ENCODE data around the gene SYTL3.

SYTL3 gene

DNA sequence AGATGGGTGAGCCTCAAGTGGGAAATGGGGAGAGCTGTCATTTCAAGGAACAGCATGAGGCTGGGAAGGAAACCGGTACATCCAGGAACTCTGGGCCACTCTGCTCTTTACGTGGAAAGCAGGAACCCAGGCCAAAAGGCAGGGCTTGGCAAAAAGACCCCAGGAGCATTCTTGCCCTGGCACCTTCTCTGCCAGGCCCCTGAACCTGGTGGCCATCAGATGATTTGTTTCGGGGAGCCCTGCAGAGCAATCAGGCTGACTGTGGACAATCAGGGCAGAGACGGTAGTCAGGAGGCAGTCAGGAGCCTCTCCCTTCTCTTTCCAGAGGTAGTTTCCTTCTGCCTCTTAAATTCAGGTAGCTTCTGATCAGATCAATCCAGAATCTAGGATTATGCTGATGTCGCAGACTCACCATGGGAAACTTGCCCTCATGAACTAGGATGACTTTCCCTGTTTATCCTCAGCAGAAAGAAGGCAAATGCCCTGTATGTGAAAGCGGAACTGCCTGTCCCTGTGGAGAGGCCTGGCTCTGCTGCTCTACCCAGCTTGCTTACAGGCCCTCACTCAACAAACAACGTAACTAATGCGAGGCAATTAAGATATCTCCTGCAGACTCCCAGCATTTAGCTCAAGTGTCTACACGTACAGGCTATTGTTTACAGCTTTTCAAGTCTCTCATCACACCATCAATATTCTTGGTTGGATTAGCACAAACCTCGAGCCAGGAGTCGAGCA is 132.7 kb downstream of the SYTL3 start:
- POLR2A ChIA-PET, result no interaction called here
- DNase-seq (ENCODE audit: extremely low spot score), result no peak

DNA sequence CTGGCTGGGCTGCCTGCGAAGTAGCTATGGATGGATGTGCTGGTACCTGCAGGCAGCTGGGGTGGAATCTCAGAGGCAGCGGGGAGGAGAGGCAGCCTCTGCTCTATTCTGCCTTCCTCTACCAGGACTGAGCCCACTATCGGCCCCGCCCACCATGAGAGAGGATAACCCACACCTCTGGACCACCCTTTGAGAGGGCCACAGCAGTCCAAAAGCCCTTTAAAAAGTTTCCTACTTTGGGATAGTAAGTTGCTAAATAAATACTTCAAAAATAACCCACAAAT is 133.3 kb downstream of the SYTL3 start:
- POLR2A ChIA-PET, result no interaction called here
- no peak for TF ChIP-seq FOXA1 (IDR thresholded peaks at IDR 0.05)
- TF ChIP-seq ZNF384 (IDR thresholded peaks at IDR 0.05), result no peak
- TF ChIP-seq HDGF (IDR thresholded peaks at IDR 0.05; ENCODE audit: borderline replicate concordance), result no peak
- no peak for TF ChIP-seq FOXK2 (IDR thresholded peaks at IDR 0.05)
- TF ChIP-seq TARDBP (IDR thresholded peaks at IDR 0.05), result no peak
- TF ChIP-seq PKNOX1 (IDR thresholded peaks at IDR 0.05), result no peak
- TF ChIP-seq NFRKB (IDR thresholded peaks at IDR 0.05), result no peak
- TF ChIP-seq SP1 (IDR thresholded peaks at IDR 0.05), result no peak
- no peak for TF ChIP-seq LEF1 (IDR thresholded peaks at IDR 0.05; ENCODE audit: borderline replicate concordance)
- TF ChIP-seq SUZ12 (IDR thresholded peaks at IDR 0.05), result no peak
- TF ChIP-seq BHLHE40 (IDR thresholded peaks at IDR 0.05; ENCODE audit: borderline replicate concordance), result no peak
- no peak for TF ChIP-seq FOXM1 (IDR thresholded peaks at IDR 0.05; ENCODE audit: borderline replicate concordance)
- no peak for TF ChIP-seq L3MBTL2 (conservative IDR thresholded peaks at IDR 0.05)
- no peak for TF ChIP-seq CTBP1 (IDR thresholded peaks at IDR 0.05; ENCODE audit: borderline replicate concordance)
- CTCF ChIA-PET, result no interaction called here
- no peak for DNase-seq (ENCODE audit: extremely low spot score)

More for the DNA sequence above, 132.7 kb downstream of the SYTL3 start:
- no peak for TF ChIP-seq ELF4 (IDR thresholded peaks at IDR 0.05)
- TF ChIP-seq NFRKB (IDR thresholded peaks at IDR 0.05), result no peak
- no peak for TF ChIP-seq LEF1 (IDR thresholded peaks at IDR 0.05; ENCODE audit: borderline replicate concordance)
- no peak for TF ChIP-seq ZNF384 (IDR thresholded peaks at IDR 0.05)
- no peak for TF ChIP-seq SP1 (IDR thresholded peaks at IDR 0.05)
- no peak for TF ChIP-seq BHLHE40 (IDR thresholded peaks at IDR 0.05; ENCODE audit: borderline replicate concordance)
- TF ChIP-seq CTBP1 (IDR thresholded peaks at IDR 0.05; ENCODE audit: borderline replicate concordance), result no peak
- no peak for TF ChIP-seq L3MBTL2 (conservative IDR thresholded peaks at IDR 0.05)
- TF ChIP-seq FOXM1 (IDR thresholded peaks at IDR 0.05; ENCODE audit: borderline replicate concordance), result no peak
- no peak for TF ChIP-seq HDGF (IDR thresholded peaks at IDR 0.05; ENCODE audit: borderline replicate concordance)
- CTCF ChIA-PET, result no interaction called here

DNA sequence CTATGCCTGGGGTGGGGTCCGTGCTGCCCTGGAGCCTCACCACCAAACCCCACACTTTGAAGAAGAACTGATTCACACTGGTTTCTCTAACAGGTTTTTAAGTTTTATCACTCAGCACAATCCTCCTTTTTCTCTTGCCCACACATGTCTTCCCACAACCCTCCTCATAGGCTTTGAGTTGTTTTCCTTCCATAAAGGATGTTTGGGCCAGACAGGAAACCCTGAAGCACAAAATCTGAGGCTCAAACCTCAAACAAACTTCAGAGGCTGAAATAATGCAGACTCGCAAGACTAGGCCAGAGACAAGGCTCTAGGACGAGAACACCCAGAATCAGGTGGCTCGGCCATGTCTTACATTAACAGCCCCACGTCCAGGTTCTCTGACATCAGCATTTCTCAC is 134.0 kb downstream of the SYTL3 start:
- TF ChIP-seq PKNOX1 (IDR thresholded peaks at IDR 0.05), result no peak
- TF ChIP-seq SUZ12 (IDR thresholded peaks at IDR 0.05), result no peak
- ChIA-PET POLR2A (no interaction called here), CTCF (no interaction called here)
- no peak for DNase-seq (ENCODE audit: extremely low spot score)

GRCh38 chr6:158784505-158784904 is 134.7 kb downstream of the SYTL3 start:
- POLR2A ChIA-PET, result no interaction called here
- no peak for TF ChIP-seq L3MBTL2 (conservative IDR thresholded peaks at IDR 0.05)
- TF ChIP-seq FOXA1 (IDR thresholded peaks at IDR 0.05), result no peak
- no peak for TF ChIP-seq BHLHE40 (IDR thresholded peaks at IDR 0.05; ENCODE audit: borderline replicate concordance)
- no peak for TF ChIP-seq HDGF (IDR thresholded peaks at IDR 0.05; ENCODE audit: borderline replicate concordance)
- TF ChIP-seq LEF1 (IDR thresholded peaks at IDR 0.05; ENCODE audit: borderline replicate concordance), result no peak
- no peak for DNase-seq (ENCODE audit: extremely low spot score)
- CTCF ChIA-PET, result interaction anchor here (0.5 kb wide), 1 partner anchor 93 kb away, joined by 3 read pairs; no protein-coding TSS in a partner anchor

DNA sequence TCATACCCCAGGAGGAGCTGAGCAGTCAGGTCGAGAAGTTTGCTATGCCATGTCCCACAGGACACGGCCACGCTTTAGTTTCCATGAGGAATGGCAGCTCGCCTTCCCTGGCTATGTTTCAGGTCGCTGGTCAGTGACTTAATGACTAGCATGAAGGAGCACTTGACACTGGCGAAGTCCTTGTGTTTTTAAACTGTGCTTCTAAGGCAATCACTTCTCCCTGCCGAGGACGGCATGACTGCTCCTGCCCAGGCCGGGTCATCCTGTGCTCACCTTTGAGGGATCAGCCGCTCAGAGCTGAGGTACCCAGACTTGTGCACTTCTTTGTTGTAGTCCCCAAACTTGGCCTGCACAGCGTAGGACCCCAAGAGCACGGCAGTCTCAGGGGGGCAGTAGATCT is 135.2 kb downstream of the SYTL3 start:
- ChIA-PET CTCF (interaction anchor here (0.5 to 1.9 kb wide), 2 partner anchors 66 to 94 kb away, joined by 3 to 4 read pairs; no protein-coding TSS in a partner anchor), POLR2A (no interaction called here)
- no peak for TF ChIP-seq PKNOX1 (IDR thresholded peaks at IDR 0.05)
- no peak for DNase-seq (ENCODE audit: extremely low spot score)

DNA sequence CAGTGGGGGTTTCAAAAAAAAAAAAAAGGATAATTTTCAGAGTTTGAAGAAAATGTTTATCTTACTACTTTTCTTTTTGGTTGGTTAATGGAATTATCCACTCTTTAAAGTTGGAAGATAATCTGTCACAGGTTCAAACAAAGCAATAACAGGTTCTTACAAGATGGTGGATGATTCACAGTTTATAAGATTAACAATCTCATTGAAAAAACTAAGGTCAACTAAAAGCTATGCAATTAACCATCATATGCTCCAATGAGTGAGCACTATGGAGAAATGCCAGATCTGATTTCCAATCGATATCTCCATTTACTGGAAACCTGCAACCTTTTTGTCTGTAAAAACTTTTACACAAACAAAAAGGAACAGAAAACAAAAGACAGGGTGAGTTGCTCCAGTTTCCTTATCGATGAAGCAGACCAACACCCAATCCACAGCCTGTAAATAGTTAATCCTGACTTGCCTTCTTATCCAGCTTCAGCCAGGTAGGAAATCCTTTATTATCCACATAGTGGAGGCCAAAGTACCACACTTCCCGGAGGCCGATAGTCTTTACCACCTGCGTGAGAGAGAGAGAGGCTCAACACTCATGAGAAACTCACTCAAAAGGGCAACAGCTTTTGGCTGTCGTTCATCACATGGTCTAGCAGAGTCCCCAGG is 136.9 kb downstream of the SYTL3 start:
- POLR2A ChIA-PET, result no interaction called here
- DNase-seq (ENCODE audit: extremely low spot score), result no peak
- TF ChIP-seq FOXK2 (IDR thresholded peaks at IDR 0.05) (no peak), PKNOX1 (IDR thresholded peaks at IDR 0.05) (no peak), ARNT (IDR thresholded peaks at IDR 0.05) (no peak), SUZ12 (IDR thresholded peaks at IDR 0.05) (no peak), ZNF384 (IDR thresholded peaks at IDR 0.05) (no peak), CTBP1 (IDR thresholded peaks at IDR 0.05; ENCODE audit: borderline replicate concordance) (no peak), HDGF (IDR thresholded peaks at IDR 0.05; ENCODE audit: borderline replicate concordance) (no peak), NFRKB (IDR thresholded peaks at IDR 0.05) (no peak), FOXA1 (IDR thresholded peaks at IDR 0.05) (no peak), FOXM1 (IDR thresholded peaks at IDR 0.05; ENCODE audit: borderline replicate concordance) (no peak), ELF4 (IDR thresholded peaks at IDR 0.05) (no peak), LEF1 (IDR thresholded peaks at IDR 0.05; ENCODE audit: borderline replicate concordance) (no peak), TARDBP (IDR thresholded peaks at IDR 0.05) (no peak), BHLHE40 (IDR thresholded peaks at IDR 0.05; ENCODE audit: borderline replicate concordance) (no peak), SP1 (IDR thresholded peaks at IDR 0.05) (no peak), L3MBTL2 (conservative IDR thresholded peaks at IDR 0.05) (no peak)
- CTCF ChIA-PET, result interaction anchor here (1.9 kb wide), 1 partner anchor 68 kb away, joined by 4 read pairs; no protein-coding TSS in a partner anchor

All from HEK293T (cell line).